GM10266 (cell line): ENCODE results near the gene CASS4.
A peak's percentile ranks its signal among the peaks of the same experiment; 100 is the strongest.

ENCODE experiments used
- DNase-seq: peaks from one replicate; pipeline ENCODE4 v3.0.0; 2012; ENCODE audit errors: extremely low spot score
- TF ChIP-seq, protein P1 (sequence below): IDR thresholded peaks from 2 replicates; pipeline ENCODE4 v1.5.1; 2012; ENCODE audit warnings: mild to moderate bottlenecking, low read depth; ENCODE audit not compliant: control insufficient read depth, insufficient read depth; ENCODE audit errors: missing control alignments

Gene CASS4

DNA sequence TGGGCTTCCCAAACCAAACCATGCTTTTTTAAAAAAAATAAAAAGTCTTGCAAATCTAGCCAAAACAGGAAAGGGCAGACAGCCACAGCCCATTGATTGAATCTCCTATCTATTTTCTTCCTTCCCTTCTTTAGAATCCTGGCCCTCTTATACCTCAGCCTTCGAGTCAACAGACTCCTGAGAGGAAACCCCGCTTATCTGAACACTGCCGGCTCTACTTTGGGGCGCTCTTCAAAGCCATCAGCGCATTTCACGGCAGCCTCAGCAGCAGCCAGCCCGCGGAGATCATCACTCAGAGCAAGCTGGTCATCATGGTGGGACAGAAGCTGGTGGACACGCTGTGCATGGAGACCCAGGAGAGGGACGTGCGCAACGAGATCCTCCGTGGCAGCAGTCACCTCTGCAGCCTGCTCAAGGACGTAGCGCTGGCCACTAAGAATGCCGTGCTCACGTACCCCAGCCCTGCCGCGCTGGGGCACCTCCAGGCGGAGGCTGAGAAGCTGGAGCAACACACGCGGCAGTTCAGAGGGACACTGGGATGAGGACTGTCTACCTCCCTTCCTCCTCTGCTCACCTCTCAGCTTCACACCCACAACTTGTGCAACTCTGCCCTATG is 46.3 kb downstream of the CASS4 start:
- no peak for DNase-seq
- TF ChIP-seq, protein P1, sequence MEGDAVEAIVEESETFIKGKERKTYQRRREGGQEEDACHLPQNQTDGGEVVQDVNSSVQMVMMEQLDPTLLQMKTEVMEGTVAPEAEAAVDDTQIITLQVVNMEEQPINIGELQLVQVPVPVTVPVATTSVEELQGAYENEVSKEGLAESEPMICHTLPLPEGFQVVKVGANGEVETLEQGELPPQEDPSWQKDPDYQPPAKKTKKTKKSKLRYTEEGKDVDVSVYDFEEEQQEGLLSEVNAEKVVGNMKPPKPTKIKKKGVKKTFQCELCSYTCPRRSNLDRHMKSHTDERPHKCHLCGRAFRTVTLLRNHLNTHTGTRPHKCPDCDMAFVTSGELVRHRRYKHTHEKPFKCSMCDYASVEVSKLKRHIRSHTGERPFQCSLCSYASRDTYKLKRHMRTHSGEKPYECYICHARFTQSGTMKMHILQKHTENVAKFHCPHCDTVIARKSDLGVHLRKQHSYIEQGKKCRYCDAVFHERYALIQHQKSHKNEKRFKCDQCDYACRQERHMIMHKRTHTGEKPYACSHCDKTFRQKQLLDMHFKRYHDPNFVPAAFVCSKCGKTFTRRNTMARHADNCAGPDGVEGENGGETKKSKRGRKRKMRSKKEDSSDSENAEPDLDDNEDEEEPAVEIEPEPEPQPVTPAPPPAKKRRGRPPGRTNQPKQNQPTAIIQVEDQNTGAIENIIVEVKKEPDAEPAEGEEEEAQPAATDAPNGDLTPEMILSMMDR, result no peak

DNA sequence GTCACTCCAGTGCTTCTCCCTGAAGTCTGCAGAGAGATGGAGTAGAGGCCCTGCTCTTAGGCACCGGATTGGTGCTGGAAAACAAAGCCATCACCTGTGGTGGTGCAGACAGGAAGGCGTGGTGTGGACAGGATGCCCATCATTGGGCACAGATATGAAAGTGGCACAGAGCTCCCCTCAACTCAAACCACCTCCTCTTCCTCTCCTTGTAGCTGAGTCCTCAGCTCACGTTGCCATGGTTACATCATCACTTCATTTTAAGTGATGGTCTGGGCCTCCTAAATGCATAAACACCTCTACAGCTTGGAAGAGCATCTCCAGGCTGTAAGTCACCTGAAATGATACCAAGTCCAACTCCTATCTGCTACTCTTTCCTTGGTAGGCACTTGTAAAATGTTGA is 48.4 kb downstream of the CASS4 start:
- TF ChIP-seq, protein P1, result no peak
- no peak for DNase-seq

DNA sequence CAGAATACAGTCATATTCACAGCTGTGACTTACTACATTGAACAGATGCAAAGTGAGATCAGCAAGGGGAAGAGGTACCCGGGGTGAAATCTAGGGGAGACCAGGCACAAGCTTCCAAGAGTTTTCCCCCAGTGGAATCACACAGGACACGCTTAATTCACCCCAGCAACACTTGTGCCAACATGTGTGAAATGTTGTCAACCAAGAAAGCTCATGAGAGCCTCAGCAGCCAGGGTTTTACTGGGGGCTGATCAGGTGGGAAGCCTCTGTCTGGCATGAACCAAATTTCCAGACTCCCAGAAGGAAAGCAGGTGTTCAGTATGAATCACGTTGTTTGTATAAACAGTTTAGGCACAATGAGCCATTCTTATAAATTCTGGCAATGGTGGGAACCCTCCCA is 49.5 kb downstream of the CASS4 start:
- TF ChIP-seq, protein P1, result no peak
- DNase-seq, result no peak

DNA sequence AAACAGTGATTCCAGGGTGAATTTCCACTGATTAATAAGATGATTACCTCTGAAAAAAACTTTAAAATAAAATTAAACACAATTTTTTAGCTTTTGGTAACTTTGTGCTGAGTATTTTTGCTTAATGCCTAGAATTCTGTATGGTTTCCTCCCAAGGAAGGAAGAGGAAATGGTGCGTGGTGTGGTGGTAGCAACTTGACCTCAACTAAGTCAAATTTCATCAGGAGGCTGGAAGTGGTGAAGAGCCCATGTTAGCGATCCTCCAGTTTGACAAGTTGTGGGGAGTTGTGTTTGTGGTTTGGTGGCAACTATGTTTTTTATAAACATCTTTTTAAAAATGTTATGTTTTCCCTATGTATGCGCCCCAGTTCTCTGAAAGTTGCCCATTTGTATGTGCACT is 51.4 kb downstream of the CASS4 start:
- TF ChIP-seq, protein P1, result no peak
- DNase-seq, result no peak

DNA sequence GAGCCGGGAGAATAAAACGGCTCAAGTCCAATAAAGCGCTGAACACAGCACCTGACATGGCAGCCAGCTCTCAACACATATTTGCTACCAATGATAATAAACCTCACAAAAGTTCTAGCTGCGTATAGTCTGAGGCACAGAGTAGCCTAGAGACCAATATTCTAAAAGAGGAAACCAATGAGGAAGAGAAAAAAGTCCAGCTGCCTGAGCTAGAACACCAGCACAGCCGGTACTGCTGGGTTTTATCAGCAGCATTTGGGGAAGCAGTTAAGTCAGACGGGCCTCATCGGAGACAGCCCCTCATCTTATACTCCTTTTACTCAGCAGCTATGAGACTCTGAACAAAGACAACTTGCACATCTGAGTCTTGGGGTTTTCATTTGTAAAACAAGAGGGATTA is 53.9 kb downstream of the CASS4 start:
- TF ChIP-seq, protein P1, result no peak
- DNase-seq, result peak; percentile 41

DNA sequence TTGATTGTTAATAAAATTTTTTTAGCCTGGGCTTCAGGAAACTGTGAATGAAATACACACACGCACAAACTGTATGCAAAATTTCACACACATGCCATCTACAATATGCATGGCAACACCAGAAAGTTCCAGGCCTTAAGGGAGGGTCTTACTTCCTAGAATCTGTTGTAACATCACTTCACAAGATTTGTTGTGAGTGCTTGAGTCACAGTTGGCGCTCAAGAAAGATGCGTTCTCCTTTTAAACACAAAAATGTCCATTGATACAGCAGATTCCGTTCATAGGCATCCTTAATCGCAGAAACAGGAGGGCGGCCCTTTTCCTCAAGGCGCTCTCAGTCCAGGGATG is 55.9 kb downstream of the CASS4 start:
- TF ChIP-seq, protein P1, result no peak
- no peak for DNase-seq

DNA sequence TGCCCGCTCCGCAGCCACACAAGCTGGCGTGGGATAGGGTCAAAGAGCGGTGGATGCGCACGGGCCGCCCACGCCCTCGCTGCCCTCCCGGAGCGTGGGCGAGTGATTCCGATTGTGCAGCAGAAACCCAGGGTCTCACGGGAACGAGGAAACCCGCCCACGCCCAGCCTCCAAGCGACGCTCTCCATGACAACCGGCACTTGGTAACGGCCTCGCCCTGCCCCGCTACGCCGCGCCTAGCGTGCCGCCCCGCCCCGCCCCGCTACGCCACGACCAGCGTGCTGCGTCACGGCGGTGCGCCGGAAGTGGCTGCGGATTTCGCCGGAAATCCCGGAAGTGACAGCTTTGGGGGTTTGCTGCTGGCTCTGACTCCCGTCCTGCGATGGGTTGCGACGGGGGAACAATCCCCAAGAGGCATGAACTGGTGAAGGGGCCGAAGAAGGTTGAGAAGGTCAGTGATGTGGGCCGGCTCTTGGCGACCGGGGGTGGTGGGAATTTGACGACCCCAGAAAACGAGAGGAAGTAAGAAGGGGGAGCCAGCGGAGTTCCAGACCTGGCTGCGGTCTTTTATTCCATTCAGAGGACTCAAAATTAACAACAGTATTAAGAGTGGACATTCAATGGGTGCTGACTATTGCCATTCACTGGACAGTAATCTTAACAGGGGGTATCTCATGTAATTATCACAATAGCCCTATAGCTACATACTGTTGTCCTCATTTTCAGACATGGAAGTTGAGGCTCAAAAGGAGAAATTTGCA is 56.4 kb downstream of the CASS4 start, which contains the start of gene RTF2:
TSS of gene RTF2 (plus strand) at position 312 of the 761 bp plus-strand sequence. CDS start at position 383, 71 bp downstream.
- TF ChIP-seq, protein P1, result no peak
- peak; percentile 91 for DNase-seq
